Measurements from ENCODE around the gene OAT.

The OAT gene

GRCh38 chr10:124430077-124430476 lies 11.4 kb upstream of the OAT start (continued):
- TF ChIP-seq RARB (CRISPR knock-in tag; IDR thresholded peaks at IDR 0.05), result no peak
- TF ChIP-seq ZNF565 (CRISPR knock-in tag; conservative IDR thresholded peaks at IDR 0.05; ENCODE audit: low read depth), result no peak
- no peak for TF ChIP-seq GLIS3 (CRISPR knock-in tag; IDR thresholded peaks at IDR 0.05)

GRCh38 chr10:124429576-124429975 lies 10.9 kb upstream of the OAT start:
- no peak for ATAC-seq

GRCh38 chr10:124428207-124428777 lies 9.6 kb upstream of the OAT start:
- no peak for ATAC-seq
- TF ChIP-seq GLIS3 (CRISPR knock-in tag; IDR thresholded peaks at IDR 0.05), result no peak
- TF ChIP-seq CSDC2 (CRISPR knock-in tag; IDR thresholded peaks at IDR 0.05), result no peak
- no peak for TF ChIP-seq RARB (CRISPR knock-in tag; IDR thresholded peaks at IDR 0.05)
- TF ChIP-seq BACH2 (CRISPR knock-in tag; IDR thresholded peaks at IDR 0.05; ENCODE audit: borderline replicate concordance), result no peak
- TF ChIP-seq TSHZ2 (CRISPR knock-in tag; IDR thresholded peaks at IDR 0.05), result no peak
- TF ChIP-seq POU6F1 (CRISPR knock-in tag; IDR thresholded peaks at IDR 0.05; ENCODE audit: borderline replicate concordance, low read depth), result no peak
- TF ChIP-seq TCF4 (CRISPR knock-in tag; IDR thresholded peaks at IDR 0.05; ENCODE audit: borderline replicate concordance), result no peak
- no peak for TF ChIP-seq ZNF8 (CRISPR knock-in tag; IDR thresholded peaks at IDR 0.05)
- no peak for TF ChIP-seq OSR1 (CRISPR knock-in tag; IDR thresholded peaks at IDR 0.05)
- no peak for TF ChIP-seq TOX (CRISPR knock-in tag; IDR thresholded peaks at IDR 0.05; ENCODE audit: borderline replicate concordance)
- TF ChIP-seq ARNTL (CRISPR knock-in tag; IDR thresholded peaks at IDR 0.05; ENCODE audit: borderline replicate concordance, low read depth), result no peak

More at GRCh38 chr10:124429576-124429975, 10.9 kb upstream of the OAT start:
- TF ChIP-seq CREB5 (CRISPR knock-in tag; IDR thresholded peaks at IDR 0.05; ENCODE audit: low read depth), result no peak
- TF ChIP-seq ESRRG (CRISPR knock-in tag; IDR thresholded peaks at IDR 0.05), result no peak
- no peak for TF ChIP-seq ZNF565 (CRISPR knock-in tag; conservative IDR thresholded peaks at IDR 0.05; ENCODE audit: low read depth)

GRCh38 chr10:124425227-124425962 lies 6.7 kb upstream of the OAT start:
- no peak for ATAC-seq
- TF ChIP-seq TSHZ2 (CRISPR knock-in tag; IDR thresholded peaks at IDR 0.05) (no peak), BACH2 (CRISPR knock-in tag; IDR thresholded peaks at IDR 0.05; ENCODE audit: borderline replicate concordance) (no peak)

GRCh38 chr10:124423813-124424212 lies 5.1 kb upstream of the OAT start:
- ATAC-seq, result no peak
- TF ChIP-seq OSR1 (CRISPR knock-in tag; IDR thresholded peaks at IDR 0.05) (no peak), POU6F1 (CRISPR knock-in tag; IDR thresholded peaks at IDR 0.05; ENCODE audit: borderline replicate concordance, low read depth) (no peak), ZC3H10 (CRISPR knock-in tag; IDR thresholded peaks at IDR 0.05) (no peak), ESRRG (CRISPR knock-in tag; IDR thresholded peaks at IDR 0.05) (no peak), CSDC2 (CRISPR knock-in tag; IDR thresholded peaks at IDR 0.05) (no peak), BACH2 (CRISPR knock-in tag; IDR thresholded peaks at IDR 0.05; ENCODE audit: borderline replicate concordance) (no peak), ZFP3 (CRISPR knock-in tag; IDR thresholded peaks at IDR 0.05) (no peak), ZNF70 (CRISPR knock-in tag; IDR thresholded peaks at IDR 0.05) (no peak), TSHZ2 (CRISPR knock-in tag; IDR thresholded peaks at IDR 0.05) (no peak), PPARA (CRISPR knock-in tag; IDR thresholded peaks at IDR 0.05; ENCODE audit: borderline replicate concordance) (no peak), TCF4 (CRISPR knock-in tag; IDR thresholded peaks at IDR 0.05; ENCODE audit: borderline replicate concordance) (no peak)

Measured in SK-N-SH treated with all-trans-retinoic acid at 6 μM for 48 hours (cell line).